ENCODE results near the gene IGF2BP2. TPM values are rescaled to one million over a fixed set of nuclear protein-coding genes. Genes with fewer than 3 reads are reported as not detected.

The IGF2BP2 gene
- total and polyA plus RNA-seq, 5 experiments from 2014 or later, result 0.49 TPM; not detected in 4

- no peak overlapping the region for H3K27ac Mint-ChIP-seq
- H3K9me3 Mint-ChIP-seq, result no peaks in the 10 kb centered on the region
- POLR2A ChIA-PET, result no interaction called here
- ATAC-seq (no peak), DNase-seq (no peak)
- no peaks in the 10 kb centered on the region for H3K4me1 Mint-ChIP-seq
- peaks cover 2 to 9% (median 3%) of the 10 kb centered on the region in 5 donors for H3K27me3 Mint-ChIP-seq
- no peak overlapping the region for H3K4me3 Mint-ChIP-seq
- no peaks in the 10 kb centered on the region for H3K36me3 Mint-ChIP-seq
Observed at GRCh38 chr3:185730550-185730949, 94.3 kb downstream of the IGF2BP2 start.

GRCh38 chr3:185729337-185730055, 95.3 kb downstream of the IGF2BP2 start:
- H3K4me3 Mint-ChIP-seq, result no peak overlapping the region
- no peaks in the 10 kb centered on the region for H3K4me1 Mint-ChIP-seq
- DNase-seq, result no peak
- no peak for ATAC-seq
- H3K9me3 Mint-ChIP-seq, result no peaks in the 10 kb centered on the region
- H3K36me3 Mint-ChIP-seq, result no peaks in the 10 kb centered on the region
- POLR2A ChIA-PET, result no interaction called here
- H3K27me3 Mint-ChIP-seq, result peaks cover 2 to 9% (median 3%) of the 10 kb centered on the region in 5 donors
- H3K27ac Mint-ChIP-seq, result no peak overlapping the region

GRCh38 chr3:185728630-185729336, 96.1 kb downstream of the IGF2BP2 start:
- Mint-ChIP-seq H3K9me3 (no peaks in the 10 kb centered on the region), H3K27me3 (peaks cover 2 to 9% (median 4%) of the 10 kb centered on the region in 5 donors), H3K4me3 (no peak overlapping the region), H3K36me3 (no peaks in the 10 kb centered on the region), H3K4me1 (no peaks in the 10 kb centered on the region), H3K27ac (no peak overlapping the region)
- DNase-seq (no peak), ATAC-seq (no peak)
- POLR2A ChIA-PET, result no interaction called here

GRCh38 chr3:185727873-185728272, 97.0 kb downstream of the IGF2BP2 start:
- DNase-seq (no peak), ATAC-seq (no peak)
- Mint-ChIP-seq H3K27me3 (peaks cover 2 to 9% (median 2%) of the 10 kb centered on the region in 5 donors), H3K9me3 (no peaks in the 10 kb centered on the region), H3K4me1 (no peaks in the 10 kb centered on the region), H3K27ac (no peak overlapping the region), H3K36me3 (no peaks in the 10 kb centered on the region), H3K4me3 (no peak overlapping the region)
- POLR2A ChIA-PET, result no interaction called here

GRCh38 chr3:185726254-185726967, 98.4 kb downstream of the IGF2BP2 start:
- no peaks in the 10 kb centered on the region for H3K4me1 Mint-ChIP-seq
- DNase-seq, result no peak
- H3K27me3 Mint-ChIP-seq, result peaks cover 0 to 5% (median 2%) of the 10 kb centered on the region in 5 donors
- no peak overlapping the region for H3K27ac Mint-ChIP-seq
- no peaks in the 10 kb centered on the region for H3K9me3 Mint-ChIP-seq
- H3K36me3 Mint-ChIP-seq, result no peaks in the 10 kb centered on the region
- H3K4me3 Mint-ChIP-seq, result no peak overlapping the region
- POLR2A ChIA-PET, result no interaction called here
- no peak for ATAC-seq

- POLR2A ChIA-PET, result no interaction called here
- Mint-ChIP-seq H3K27ac (peak overlapping the region in 1 of 10 donors; percentile 26), H3K4me1 (no peaks in the 10 kb centered on the region), H3K27me3 (peaks cover 0 to 5% (median 0%) of the 10 kb centered on the region in 5 donors), H3K4me3 (no peak overlapping the region), H3K9me3 (no peaks in the 10 kb centered on the region), H3K36me3 (no peaks in the 10 kb centered on the region)
- ATAC-seq (no peak), DNase-seq (no peak)
Observed at GRCh38 chr3:185724761-185725160, 100.1 kb downstream of the IGF2BP2 start.

- H3K36me3 Mint-ChIP-seq, result no peaks in the 10 kb centered on the region
- no peaks in the 10 kb centered on the region for H3K9me3 Mint-ChIP-seq
- no peak overlapping the region for H3K4me3 Mint-ChIP-seq
- peaks cover 0 to 5% (median 0%) of the 10 kb centered on the region in 5 donors for H3K27me3 Mint-ChIP-seq
- ATAC-seq (no peak), DNase-seq (no peak)
- no peaks in the 10 kb centered on the region for H3K4me1 Mint-ChIP-seq
- POLR2A ChIA-PET, result no interaction called here
- H3K27ac Mint-ChIP-seq, result no peak overlapping the region
Observed at GRCh38 chr3:185724251-185724650, 100.6 kb downstream of the IGF2BP2 start.

GRCh38 chr3:185722881-185723280, 102.0 kb downstream of the IGF2BP2 start:
- no peak for ATAC-seq
- no peaks in the 10 kb centered on the region for H3K9me3 Mint-ChIP-seq
- no peaks in the 10 kb centered on the region for H3K4me1 Mint-ChIP-seq
- POLR2A ChIA-PET, result no interaction called here
- no peak for DNase-seq
- H3K4me3 Mint-ChIP-seq, result no peak overlapping the region
- H3K27me3 Mint-ChIP-seq, result peaks cover 0 to 8% (median 0%) of the 10 kb centered on the region in 5 donors
- H3K36me3 Mint-ChIP-seq, result no peaks in the 10 kb centered on the region
- no peak overlapping the region for H3K27ac Mint-ChIP-seq

GRCh38 chr3:185721970-185722369, 102.9 kb downstream of the IGF2BP2 start:
- peaks cover 0 to 8% (median 0%) of the 10 kb centered on the region in 5 donors for H3K27me3 Mint-ChIP-seq
- H3K27ac Mint-ChIP-seq, result no peak overlapping the region
- H3K9me3 Mint-ChIP-seq, result no peaks in the 10 kb centered on the region
- H3K4me1 Mint-ChIP-seq, result no peaks in the 10 kb centered on the region
- H3K4me3 Mint-ChIP-seq, result no peak overlapping the region
- ATAC-seq, result no peak
- DNase-seq, result no peak
- POLR2A ChIA-PET, result no interaction called here
- no peaks in the 10 kb centered on the region for H3K36me3 Mint-ChIP-seq

GRCh38 chr3:185720326-185720725, 104.5 kb downstream of the IGF2BP2 start:
- DNase-seq, result no peak
- POLR2A ChIA-PET, result no interaction called here
- Mint-ChIP-seq H3K4me3 (no peak overlapping the region), H3K36me3 (no peaks in the 10 kb centered on the region), H3K9me3 (no peaks in the 10 kb centered on the region), H3K27ac (no peak overlapping the region), H3K27me3 (peaks cover 0 to 8% (median 0%) of the 10 kb centered on the region in 5 donors), H3K4me1 (no peaks in the 10 kb centered on the region)
- no peak for ATAC-seq

GRCh38 chr3:185718736-185719593, 105.9 kb downstream of the IGF2BP2 start:
- Mint-ChIP-seq H3K27ac (no peak overlapping the region), H3K27me3 (peaks cover 0 to 13% (median 3%) of the 10 kb centered on the region in 5 donors), H3K4me3 (no peak overlapping the region), H3K36me3 (no peaks in the 10 kb centered on the region), H3K4me1 (no peaks in the 10 kb centered on the region), H3K9me3 (peaks cover 0 to under 1% (median 0%) of the 10 kb centered on the region in 9 donors)
- DNase-seq (no peak), ATAC-seq (no peak)
- POLR2A ChIA-PET, result no interaction called here

- H3K36me3 Mint-ChIP-seq, result no peaks in the 10 kb centered on the region
- peaks cover 0 to 8% (median 3%) of the 10 kb centered on the region in 5 donors for H3K27me3 Mint-ChIP-seq
- no peaks in the 10 kb centered on the region for H3K4me1 Mint-ChIP-seq
- H3K4me3 Mint-ChIP-seq, result no peak overlapping the region
- H3K27ac Mint-ChIP-seq, result no peak overlapping the region
- POLR2A ChIA-PET, result no interaction called here
- H3K9me3 Mint-ChIP-seq, result peaks cover 0 to 2% (median 0%) of the 10 kb centered on the region in 9 donors
- DNase-seq, result no peak
- no peak for ATAC-seq
Observed at GRCh38 chr3:185717627-185718402, 107.0 kb downstream of the IGF2BP2 start.
